ENCODE data around the gene CHST8. TPM values are rescaled to one million over a fixed set of nuclear protein-coding genes. Genes with fewer than 3 reads are reported as not detected.

The CHST8 gene
- total RNA-seq, 4 donors from 2014 or later, result not detected

DNA sequence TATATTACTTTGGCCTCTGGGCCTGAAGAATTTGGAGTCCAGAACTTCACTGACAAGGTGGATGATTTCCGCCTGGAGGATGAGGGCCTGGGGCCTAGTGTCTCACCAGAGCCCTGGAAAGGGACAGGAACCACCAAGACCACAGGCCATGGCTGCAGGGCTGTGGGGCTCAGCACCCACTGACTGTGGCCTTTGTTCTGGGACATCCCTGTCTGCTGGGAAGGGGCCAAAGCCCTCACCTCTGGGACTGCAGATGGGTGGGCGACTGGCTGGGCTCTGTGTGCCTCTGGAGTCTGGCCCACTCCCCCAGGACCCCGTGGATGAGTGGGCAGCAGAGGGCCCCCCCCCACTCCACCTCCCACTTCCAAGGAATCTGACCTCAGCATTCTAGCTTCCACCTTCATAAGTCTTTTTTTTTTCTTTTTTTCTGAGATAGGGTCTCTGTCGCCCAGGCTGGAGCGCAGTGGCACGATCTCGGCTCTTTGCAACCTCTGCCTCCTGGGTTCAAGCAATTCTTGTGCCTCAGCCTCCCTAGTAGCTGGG lies 20.3 kb downstream of the CHST8 start:
- no peak overlapping the region for H3K4me3 ChIP-seq
- no peaks in the 10 kb centered on the region for H3K4me1 ChIP-seq
- no peaks in the 10 kb centered on the region for H3K9me3 ChIP-seq
- H3K36me3 ChIP-seq, result no peaks in the 10 kb centered on the region
- 64 to 85% methylated on average over 3 to 7 of the region's 7 CpGs for WGBS, 2 donors (ENCODE audit: low coverage in 1 of 2)
- no peak for TF ChIP-seq POLR2A (IDR thresholded peaks at IDR 0.05)
- TF ChIP-seq, protein P1, sequence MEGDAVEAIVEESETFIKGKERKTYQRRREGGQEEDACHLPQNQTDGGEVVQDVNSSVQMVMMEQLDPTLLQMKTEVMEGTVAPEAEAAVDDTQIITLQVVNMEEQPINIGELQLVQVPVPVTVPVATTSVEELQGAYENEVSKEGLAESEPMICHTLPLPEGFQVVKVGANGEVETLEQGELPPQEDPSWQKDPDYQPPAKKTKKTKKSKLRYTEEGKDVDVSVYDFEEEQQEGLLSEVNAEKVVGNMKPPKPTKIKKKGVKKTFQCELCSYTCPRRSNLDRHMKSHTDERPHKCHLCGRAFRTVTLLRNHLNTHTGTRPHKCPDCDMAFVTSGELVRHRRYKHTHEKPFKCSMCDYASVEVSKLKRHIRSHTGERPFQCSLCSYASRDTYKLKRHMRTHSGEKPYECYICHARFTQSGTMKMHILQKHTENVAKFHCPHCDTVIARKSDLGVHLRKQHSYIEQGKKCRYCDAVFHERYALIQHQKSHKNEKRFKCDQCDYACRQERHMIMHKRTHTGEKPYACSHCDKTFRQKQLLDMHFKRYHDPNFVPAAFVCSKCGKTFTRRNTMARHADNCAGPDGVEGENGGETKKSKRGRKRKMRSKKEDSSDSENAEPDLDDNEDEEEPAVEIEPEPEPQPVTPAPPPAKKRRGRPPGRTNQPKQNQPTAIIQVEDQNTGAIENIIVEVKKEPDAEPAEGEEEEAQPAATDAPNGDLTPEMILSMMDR (IDR thresholded peaks at IDR 0.05), result no peak
- no peak for TF ChIP-seq POLR2AphosphoS5 (IDR thresholded peaks at IDR 0.05)
- TF ChIP-seq EP300 (IDR thresholded peaks at IDR 0.05; ENCODE audit: low read depth), result no peak
- no peak for DNase-seq
- intact Hi-C loops (cut with DNase I; ENCODE audit: low total_unique reads), result no loop called here
- H3K27ac ChIP-seq, result no peak overlapping the region
- in situ Hi-C loops (cut with MboI; ENCODE audit: low pct_ligation_motif_present in 1 of 4, low pct_unique_long_range_greater_than_20kb in 1 of 4, low sequenced_read_pairs in 3 of 4), result no loop called here
- peaks cover 20% of the 10 kb centered on the region for H3K27me3 ChIP-seq

DNA sequence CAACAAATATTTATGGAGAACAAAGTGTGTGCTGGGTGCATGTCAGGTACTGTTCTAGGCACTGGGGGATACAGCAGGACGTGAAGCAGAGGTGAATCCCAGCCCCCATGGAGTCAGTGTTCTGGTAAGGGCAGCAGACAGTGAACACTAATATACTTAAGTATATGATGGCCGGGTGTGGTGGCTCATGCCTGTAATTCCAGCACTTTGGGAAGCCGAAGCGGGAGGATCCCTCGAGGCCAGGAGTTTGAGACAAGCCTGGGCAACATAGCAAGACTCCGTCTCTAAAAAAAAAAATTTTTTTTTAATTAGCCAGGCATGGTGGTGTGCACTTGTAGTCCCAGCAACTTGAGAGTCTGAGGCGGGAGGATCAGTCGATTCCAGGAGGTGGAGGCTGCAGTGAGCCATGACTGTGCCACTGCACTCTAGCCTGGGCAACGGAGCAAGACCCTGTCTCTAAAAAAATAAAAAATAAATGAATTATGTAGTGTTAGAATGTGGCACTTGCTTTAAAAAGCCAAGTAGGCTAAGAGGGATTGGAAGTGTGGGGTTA lies 22.6 kb downstream of the CHST8 start:
- no peaks in the 10 kb centered on the region for H3K36me3 ChIP-seq
- no peak for TF ChIP-seq POLR2AphosphoS5 (IDR thresholded peaks at IDR 0.05)
- no peak overlapping the region for H3K4me3 ChIP-seq
- H3K9me3 ChIP-seq, result no peaks in the 10 kb centered on the region
- no peaks in the 10 kb centered on the region for H3K4me1 ChIP-seq
- in situ Hi-C loops (cut with MboI; ENCODE audit: low pct_ligation_motif_present in 1 of 4, low pct_unique_long_range_greater_than_20kb in 1 of 4, low sequenced_read_pairs in 3 of 4) (no loop called here), intact Hi-C loops (cut with DNase I; ENCODE audit: low total_unique reads) (no loop called here)
- 77 to 88% methylated on average over 7 to 9 of the region's 9 CpGs for WGBS, 2 donors (ENCODE audit: low coverage in 1 of 2)
- no peak overlapping the region for H3K27ac ChIP-seq
- no peak for DNase-seq
- peaks cover 11% of the 10 kb centered on the region for H3K27me3 ChIP-seq

DNA sequence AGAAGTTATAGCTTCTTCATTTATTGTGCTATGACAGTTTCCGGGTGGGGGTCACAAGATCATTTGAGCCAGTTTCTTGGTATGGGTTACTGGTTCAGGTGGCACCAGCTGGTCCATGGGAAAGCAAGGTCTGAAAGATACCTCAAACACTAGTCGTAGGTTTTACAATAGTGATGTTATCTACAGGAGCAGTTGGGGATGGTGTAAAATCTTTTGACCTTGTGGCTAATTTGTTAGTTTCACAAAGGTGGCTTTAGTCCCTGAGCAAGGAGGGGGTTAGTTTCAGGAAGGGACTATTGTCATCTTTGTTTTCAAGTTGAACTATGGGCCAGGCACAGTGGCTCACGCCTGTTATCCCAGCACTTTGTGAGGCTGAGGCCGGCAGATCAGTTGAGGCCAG lies 24.6 kb downstream of the CHST8 start:
- 70% methylated on average over 4 of the region's 4 CpGs; no CpG with 5 or more reads in 1 of the 2 donors for WGBS, 2 donors (ENCODE audit: low coverage in 1 of 2)
- H3K4me1 ChIP-seq, result no peaks in the 10 kb centered on the region
- TF ChIP-seq, protein P1 (IDR thresholded peaks at IDR 0.05), result no peak
- TF ChIP-seq EP300 (IDR thresholded peaks at IDR 0.05; ENCODE audit: low read depth), result no peak
- no peak for TF ChIP-seq POLR2AphosphoS5 (IDR thresholded peaks at IDR 0.05)
- no peak for TF ChIP-seq POLR2A (IDR thresholded peaks at IDR 0.05)
- no peaks in the 10 kb centered on the region for H3K9me3 ChIP-seq
- in situ Hi-C loops (cut with MboI; ENCODE audit: low pct_ligation_motif_present in 1 of 4, low pct_unique_long_range_greater_than_20kb in 1 of 4, low sequenced_read_pairs in 3 of 4), result no loop called here
- no peak overlapping the region for H3K4me3 ChIP-seq
- H3K36me3 ChIP-seq, result no peaks in the 10 kb centered on the region
- intact Hi-C loops (cut with DNase I; ENCODE audit: low total_unique reads), result no loop called here
- no peak for DNase-seq
- no peak overlapping the region for H3K27ac ChIP-seq
- peaks cover under 1% of the 10 kb centered on the region for H3K27me3 ChIP-seq

DNA sequence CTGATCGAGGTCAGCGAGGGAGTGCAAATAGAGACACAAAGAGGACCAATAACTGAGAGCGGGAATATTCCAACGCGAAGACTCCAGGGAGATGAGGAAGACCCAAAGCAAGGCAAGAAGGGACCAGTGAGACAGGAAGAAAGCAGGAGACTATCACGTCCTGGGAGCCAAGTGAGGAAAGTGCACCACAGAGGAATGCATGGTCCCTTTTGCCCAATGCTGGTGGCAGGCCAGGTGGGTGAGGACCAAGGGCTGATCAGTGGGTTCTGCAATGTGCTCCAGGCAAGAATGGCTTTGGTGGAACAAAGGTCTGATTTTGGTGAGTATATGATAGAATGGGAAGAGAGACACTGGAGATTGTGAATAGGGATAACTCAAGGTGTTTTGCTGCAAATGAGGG lies 25.4 kb downstream of the CHST8 start:
- TF ChIP-seq POLR2A (IDR thresholded peaks at IDR 0.05), result no peak
- TF ChIP-seq EP300 (IDR thresholded peaks at IDR 0.05; ENCODE audit: low read depth), result no peak
- no peak for TF ChIP-seq POLR2AphosphoS5 (IDR thresholded peaks at IDR 0.05)
- TF ChIP-seq, protein P1 (IDR thresholded peaks at IDR 0.05), result no peak
- intact Hi-C loops (cut with DNase I; ENCODE audit: low total_unique reads), result no loop called here

More for the DNA sequence above, 25.4 kb downstream of the CHST8 start:
- Histone ChIP-seq H3K36me3 (no peaks in the 10 kb centered on the region), H3K4me1 (no peaks in the 10 kb centered on the region), H3K27me3 (no peaks in the 10 kb centered on the region), H3K27ac (no peak overlapping the region), H3K9me3 (no peaks in the 10 kb centered on the region), H3K4me3 (no peak overlapping the region)
- in situ Hi-C loops (cut with MboI; ENCODE audit: low pct_ligation_motif_present in 1 of 4, low pct_unique_long_range_greater_than_20kb in 1 of 4, low sequenced_read_pairs in 3 of 4), result no loop called here
- no peak for DNase-seq
- 82 to 86% methylated on average over 6 of the region's 6 CpGs for WGBS, 2 donors (ENCODE audit: low coverage in 1 of 2)
